GM12878 (cell line): ENCODE measurements around the gene AANAT. TPM values are rescaled to one million over a fixed set of nuclear protein-coding genes. Genes with fewer than 3 reads are reported as not detected.

Experiments used
- ATAC-seq: fragments of 200-7000 bp; cut with Tn5 transposase; 3 replicates; pipeline ENCODE4 v1.9.1; 2020; ENCODE audit warnings: mild to moderate bottlenecking, moderate library complexity
- BruUV-seq: library from RNA; stranded (reverse); fragments of 400-500 nt; replicated peaks from 2 replicates; lab custom pipeline; 2021; lab: Mats Ljungman, UMichigan
- CTCF ChIA-PET: fragments of 300-600 bp; sonication (Branson Sonifier 250); formaldehyde crosslinking; extraction: SDS; loops from one replicate; lab custom pipeline; 2021; ENCODE audit warnings: inconsistent platforms; lab: Yijun Ruan, JAX
- POLR2A ChIA-PET: fragments of 350-600 bp; formaldehyde crosslinking; extraction: SDS; loops from one replicate; lab custom pipeline; 2021; ENCODE audit warnings: inconsistent platforms; lab: Charles Lee
- RAD21 ChIA-PET: fragments of 300-600 bp; sonication (Branson Sonifier 250); formaldehyde crosslinking; loops from one replicate; lab custom pipeline; 2023; ENCODE audit warnings: antibody characterized with exemption; ENCODE audit not compliant: unreplicated experiment; lab: Charles Lee
- SMC1A ChIA-PET: fragments of 300-600 bp; sonication (Branson Sonifier 250); formaldehyde crosslinking; loops from one replicate; lab custom pipeline; 2023; ENCODE audit not compliant: unreplicated experiment, uncharacterized antibody; lab: Charles Lee
- DNase-seq: peaks from one replicate; pipeline ENCODE4 v3.0.0-alpha.2; 2011; ENCODE audit warnings: low read depth, low spot score
- FAIRE-seq: peaks from 3 replicates; lab custom pipeline; 2011; peaks lifted over from hg19 to GRCh38; lab: Jason Lieb, UNC
- H2AFZ ChIP-seq: 2 replicates; pipeline ENCODE4 v1.6.0; 2011; ENCODE audit warnings: low read depth, low read length, control low read depth; ENCODE audit not compliant: control insufficient read depth
- H3K27ac ChIP-seq: 2 replicates; pipeline ENCODE4 v1.5.1; 2011; ENCODE audit warnings: control low read depth; ENCODE audit not compliant: control insufficient read depth, insufficient read depth
- H3K27me3 ChIP-seq, 2 experiments: replicated peaks in 1 of 2; 2 replicates each; pipeline versions ENCODE4 v1.6.0 to v1.6.1; 2011; ENCODE audit warnings: low read length in 1 of 2; ENCODE audit not compliant: control insufficient read depth in 2 of 2, insufficient read depth in 2 of 2
- H3K36me3 ChIP-seq, 2 experiments: 2 replicates each; pipeline ENCODE4 v1.5.1; 2011; ENCODE audit warnings: low read length in 1 of 2; ENCODE audit not compliant: control insufficient read depth in 2 of 2, insufficient read depth in 2 of 2
- H3K4me1 ChIP-seq: 2 replicates; pipeline ENCODE4 v1.6.1; 2011; ENCODE audit warnings: mild to moderate bottlenecking, low read length, moderate library complexity, mixed read lengths; ENCODE audit not compliant: control insufficient read depth, insufficient read depth
- H3K4me2 ChIP-seq: 2 replicates; pipeline ENCODE4 v1.6.0; 2011; ENCODE audit warnings: control low read depth; ENCODE audit not compliant: control insufficient read depth, insufficient read depth
- H3K4me3 ChIP-seq: fragments of 200-600 bp; sonication (generic); 2 replicates; pipeline ENCODE4 v1.5.1; 2016
- H3K79me2 ChIP-seq: 2 replicates; pipeline ENCODE4 v1.6.0; 2011; ENCODE audit warnings: low read length; ENCODE audit not compliant: control insufficient read depth, insufficient read depth
- H3K9ac ChIP-seq: 2 replicates; pipeline ENCODE4 v1.8.0; 2011; ENCODE audit warnings: low read length, control low read depth, mixed read lengths; ENCODE audit not compliant: control insufficient read depth, insufficient read depth
- H3K9me3 ChIP-seq: replicated peaks from 3 replicates; pipeline ENCODE4 v1.5.1; 2011; ENCODE audit warnings: mild to moderate bottlenecking, low read length; ENCODE audit not compliant: control insufficient read depth, insufficient read depth
- H4K20me1 ChIP-seq: 2 replicates; pipeline ENCODE4 v1.6.0; 2011; ENCODE audit not compliant: control insufficient read depth, insufficient read depth
- BCLAF1 ChIP-seq: fragments of 450-650 bp; IDR thresholded peaks from 2 replicates; pipeline ENCODE4 v1.6.1; 2017; ENCODE audit warnings: antibody characterized with exemption, mild to moderate bottlenecking, moderate library complexity
- CHD4 ChIP-seq: fragments of 200-600 bp; sonication (generic); IDR thresholded peaks from 2 replicates; pipeline ENCODE4 v1.6.1; 2016; ENCODE audit warnings: mild to moderate bottlenecking
- EZH2 ChIP-seq: IDR thresholded peaks from 2 replicates; pipeline ENCODE4 v1.6.1; 2012; ENCODE audit warnings: low read depth, mild to moderate bottlenecking, control low read depth, inconsistent platforms, low read length, borderline replicate concordance; ENCODE audit not compliant: control insufficient read depth
- LARP7 ChIP-seq: fragments of 450-650 bp; IDR thresholded peaks from 2 replicates; pipeline ENCODE4 v1.6.1; 2017; ENCODE audit warnings: mild to moderate bottlenecking
- MEF2B ChIP-seq: fragments of 450-650 bp; IDR thresholded peaks from 2 replicates; pipeline ENCODE4 v1.6.1; 2018; ENCODE audit warnings: mild to moderate bottlenecking, moderate library complexity; ENCODE audit not compliant: partially characterized antibody, poor library complexity, severe bottlenecking
- MTA3 ChIP-seq: IDR thresholded peaks from 2 replicates; pipeline ENCODE4 v1.6.1; 2012; ENCODE audit warnings: low read length, inconsistent platforms, borderline replicate concordance
- MYB ChIP-seq: fragments of 150-350 bp; IDR thresholded peaks from 2 replicates; pipeline ENCODE4 v1.6.1; 2014; ENCODE audit warnings: mild to moderate bottlenecking, low read depth, low read length, borderline replicate concordance
- RB1 ChIP-seq: fragments of 450-650 bp; formaldehyde crosslinking; IDR thresholded peaks from 2 replicates; pipeline ENCODE4 v1.6.1; 2017; ENCODE audit warnings: mild to moderate bottlenecking, borderline replicate concordance
- RFX5 ChIP-seq: IDR thresholded peaks from 2 replicates; pipeline ENCODE4 v1.6.1; 2011; ENCODE audit warnings: low read depth, low read length, improper control_type of control experiment
- SIX5 ChIP-seq: IDR thresholded peaks from 2 replicates; pipeline ENCODE4 v1.6.1; 2011; ENCODE audit warnings: mild to moderate bottlenecking, low read depth, low read length, moderate library complexity; ENCODE audit not compliant: severe bottlenecking
- SPI1 ChIP-seq: IDR thresholded peaks from 2 replicates; pipeline ENCODE4 v1.6.1; 2011; ENCODE audit warnings: low read depth, mild to moderate bottlenecking, low read length, moderate library complexity, borderline replicate concordance; ENCODE audit not compliant: insufficient read depth
- SRF ChIP-seq, 2 experiments: IDR thresholded peaks; 2 replicates each; pipeline ENCODE4 v1.6.1; 2011; ENCODE audit warnings: low read depth in 2 of 2, low read length in 2 of 2, mild to moderate bottlenecking in 1 of 2, moderate library complexity in 1 of 2
- TARDBP ChIP-seq: IDR thresholded peaks from 2 replicates; pipeline ENCODE4 v1.6.1; 2016; ENCODE audit warnings: borderline replicate concordance
- YY1 ChIP-seq: IDR thresholded peaks from 2 replicates; pipeline ENCODE4 v1.6.1; 2011; ENCODE audit warnings: low read depth, mild to moderate bottlenecking, low read length
- ZNF274 ChIP-seq: IDR thresholded peaks from one replicate; pipeline ENCODE4 v1.8.0; 2011; ENCODE audit not compliant: insufficient read length, insufficient read depth
- WGBS: methylation state at CpG from one replicate; pipeline ENCODE4 v1.1.6; 2016; ENCODE audit warnings: low lambda C conversion rate; ENCODE audit not compliant: insufficient replicate concordance, insufficient coverage; ENCODE audit errors: missing lambda C conversion rate; 5-methylcytosine and 5-hydroxymethylcytosine counted together
- in situ Hi-C: fragments of 300-500 bp; cut with MboI; formaldehyde crosslinking; loops from 9 replicates; pipeline ENCODE4 v1.14.3; 2018; ENCODE audit warnings: mixed read lengths
- intact Hi-C: fragments of 100-400 bp; cut with micrococcal nuclease; formaldehyde crosslinking; loops from one replicate; pipeline ENCODE4 v1.14.2; 2022; ENCODE audit not compliant: unreplicated experiment
- polyA plus RNA-seq, 11 experiments: library from polyadenylated mRNA; depleted of rRNA in 4 of 11; unstranded in 6 of 11; stranded (reverse) in 5 of 11; fragments of >200 nt; fragmentation: Nextera tagmentation in 4 of 11; fragmentation: Illumina TruSeq in 1 of 11; extraction: Ambion mirVana in 4 of 11; extraction: Trizol in 1 of 11; gene quantifications; 1 replicate in 1 of 11; 2 replicates in 10 of 11; pipeline versions ENCODE4 v1.2.1 to v1.2.3, GENCODE V29; 2011 to 2016; ENCODE audit warnings: inconsistent platforms in 2 of 11, missing spikeins in 2 of 11, low read depth in 1 of 11
- total RNA-seq, 4 experiments: library from RNA; depleted of rRNA in 3 of 4; stranded (reverse); fragments of >200 nt in 3 of 4; fragmentation: Illumina TruSeq in 1 of 4; extraction: Trizol in 1 of 4; gene quantifications; 2 replicates each; pipeline versions ENCODE4 v1.2.1 to v1.2.3, GENCODE V29; 2013 to 2021
- TF ChIP-seq, protein P1 (sequence below): fragments of 150-350 bp; IDR thresholded peaks from 2 replicates; pipeline ENCODE4 v1.6.1; 2016; ENCODE audit warnings: low read depth, low read length

Gene AANAT
- total and polyA plus RNA-seq, 10 of the 15 experiments (the other 5 are each of a cell fraction or from before 2014, with no cell fraction given), result 0.23 TPM; not detected in 9

- TF ChIP-seq, protein P1, sequence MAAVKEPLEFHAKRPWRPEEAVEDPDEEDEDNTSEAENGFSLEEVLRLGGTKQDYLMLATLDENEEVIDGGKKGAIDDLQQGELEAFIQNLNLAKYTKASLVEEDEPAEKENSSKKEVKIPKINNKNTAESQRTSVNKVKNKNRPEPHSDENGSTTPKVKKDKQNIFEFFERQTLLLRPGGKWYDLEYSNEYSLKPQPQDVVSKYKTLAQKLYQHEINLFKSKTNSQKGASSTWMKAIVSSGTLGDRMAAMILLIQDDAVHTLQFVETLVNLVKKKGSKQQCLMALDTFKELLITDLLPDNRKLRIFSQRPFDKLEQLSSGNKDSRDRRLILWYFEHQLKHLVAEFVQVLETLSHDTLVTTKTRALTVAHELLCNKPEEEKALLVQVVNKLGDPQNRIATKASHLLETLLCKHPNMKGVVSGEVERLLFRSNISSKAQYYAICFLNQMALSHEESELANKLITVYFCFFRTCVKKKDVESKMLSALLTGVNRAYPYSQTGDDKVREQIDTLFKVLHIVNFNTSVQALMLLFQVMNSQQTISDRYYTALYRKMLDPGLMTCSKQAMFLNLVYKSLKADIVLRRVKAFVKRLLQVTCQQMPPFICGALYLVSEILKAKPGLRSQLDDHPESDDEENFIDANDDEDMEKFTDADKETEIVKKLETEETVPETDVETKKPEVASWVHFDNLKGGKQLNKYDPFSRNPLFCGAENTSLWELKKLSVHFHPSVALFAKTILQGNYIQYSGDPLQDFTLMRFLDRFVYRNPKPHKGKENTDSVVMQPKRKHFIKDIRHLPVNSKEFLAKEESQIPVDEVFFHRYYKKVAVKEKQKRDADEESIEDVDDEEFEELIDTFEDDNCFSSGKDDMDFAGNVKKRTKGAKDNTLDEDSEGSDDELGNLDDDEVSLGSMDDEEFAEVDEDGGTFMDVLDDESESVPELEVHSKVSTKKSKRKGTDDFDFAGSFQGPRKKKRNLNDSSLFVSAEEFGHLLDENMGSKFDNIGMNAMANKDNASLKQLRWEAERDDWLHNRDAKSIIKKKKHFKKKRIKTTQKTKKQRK, result no peak
- TF ChIP-seq MYB (no peak), RFX5 (no peak), EZH2 (no peak)
Observed at GRCh38 chr17:76422406-76422805, 45.0 kb upstream of the AANAT start (continued).

- ATAC-seq, result no peak
- BruUV-seq, result no TSS peak
- Histone ChIP-seq H3K27me3 (no peaks in the 10 kb centered on the region), H3K36me3 (peaks cover 0 to 5% of the 10 kb centered on the region in 2 experiments; a peak in 2 of 4 replicates), H2AFZ (no peak overlapping the region), H3K4me1 (peaks cover 25% of the 10 kb centered on the region), H3K9me3 (no peaks in the 10 kb centered on the region), H3K4me3 (no peak overlapping the region), H4K20me1 (no peaks in the 10 kb centered on the region; the same call in none of the 2 replicates), H3K27ac (no peak overlapping the region), H3K79me2 (peaks cover 23% of the 10 kb centered on the region), H3K9ac (no peak overlapping the region), H3K4me2 (no peak overlapping the region)
- SMC1A ChIA-PET, result no interaction called here
- CTCF ChIA-PET, result interaction anchor here (1.2 kb wide), 2 partner anchors 12 to 15 kb away, joined by 3 read pairs; no protein-coding TSS in a partner anchor
- POLR2A ChIA-PET, result interaction anchor here (1.3 kb wide), 1 partner anchor 30 kb away, joined by 3 read pairs; the partner anchor contains the start of gene UBE2O
- intact Hi-C loops, result no loop called here
- RAD21 ChIA-PET, result no interaction called here
- no peak for FAIRE-seq
- WGBS, result 91% methylated on average over 6 of the region's 6 CpGs
- DNase-seq, result no peak
- in situ Hi-C loops, result no loop called here
- TF ChIP-seq SPI1, result no peak
- no peak for TF ChIP-seq YY1
- no peak for TF ChIP-seq LARP7
- TF ChIP-seq RB1, result no peak
- TF ChIP-seq CHD4, result no peak
- no peak for TF ChIP-seq MEF2B
- TF ChIP-seq TARDBP, result no peak
- TF ChIP-seq MTA3, result no peak
- no peak for TF ChIP-seq SRF (IDR thresholded peaks at IDR 0.05; ENCODE audit: low read depth in 2 of 2, low read length in 2 of 2)
- TF ChIP-seq SIX5, result no peak
- no peak for TF ChIP-seq ZNF274
- TF ChIP-seq BCLAF1, result no peak
Observed at GRCh38 chr17:76422860-76423259, 44.5 kb upstream of the AANAT start.
